ENCODE data around the gene IFI16. TPM values are rescaled to one million over a fixed set of nuclear protein-coding genes. Genes with fewer than 3 reads are reported as not detected.
"Not testable (repeated sequence)": the region's sequence is repeated elsewhere in the genome, so short reads cannot be mapped to it uniquely, and the experiment has no call there.

The IFI16 gene
- total and polyA plus RNA-seq, 12 donors: 16.1 to 73.8 (median 23.8) TPM

DNA sequence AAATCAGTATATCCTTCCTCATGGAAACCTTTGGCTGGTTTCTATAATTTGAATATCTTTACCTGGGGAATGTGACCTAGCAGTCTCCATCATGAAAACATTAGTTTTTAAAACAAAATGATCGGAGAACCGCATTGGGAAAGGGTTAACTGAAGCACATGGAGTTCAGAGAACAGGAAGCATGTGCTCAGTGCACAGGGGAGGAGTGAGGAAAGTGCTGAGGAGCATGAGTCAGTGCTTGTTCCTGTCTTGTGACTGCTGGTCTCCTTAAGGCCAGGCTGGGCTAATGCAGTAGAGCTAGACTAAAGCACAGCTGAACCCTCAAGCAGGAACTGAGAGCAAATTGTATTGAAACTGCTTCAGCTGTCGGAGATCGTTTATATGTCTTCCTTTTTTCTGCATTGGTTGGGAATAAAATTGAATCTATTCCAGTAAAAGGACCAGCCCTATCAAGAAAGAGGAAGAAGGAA, 5.8 kb downstream of the IFI16 start:
- WGBS, 2 donors: 44 to 61% methylated on average over 4 of the region's 4 CpGs
- Histone ChIP-seq H3K4me1 (peaks cover 0 to 83% (median 38%) of the 10 kb centered on the region in 9 donors), H3K27ac (peak overlapping the region in 8 of 10 donors; percentile 28 to 96 (median 34)), H3K27me3 (no peaks in the 10 kb centered on the region), H3K4me3 (peak overlapping the region in 3 of 10 donors; percentile 1 to 64 (median 7)), H3K36me3 (peaks cover 0 to 72% (median 36%) of the 10 kb centered on the region in 9 donors), H3K9me3 (no peaks in the 10 kb centered on the region)
- DNase-seq: peak in 1 of 2 donors; percentile 66
- intact Hi-C loops (cut with DNase I): no loop called here
- TF ChIP-seq, protein P1, sequence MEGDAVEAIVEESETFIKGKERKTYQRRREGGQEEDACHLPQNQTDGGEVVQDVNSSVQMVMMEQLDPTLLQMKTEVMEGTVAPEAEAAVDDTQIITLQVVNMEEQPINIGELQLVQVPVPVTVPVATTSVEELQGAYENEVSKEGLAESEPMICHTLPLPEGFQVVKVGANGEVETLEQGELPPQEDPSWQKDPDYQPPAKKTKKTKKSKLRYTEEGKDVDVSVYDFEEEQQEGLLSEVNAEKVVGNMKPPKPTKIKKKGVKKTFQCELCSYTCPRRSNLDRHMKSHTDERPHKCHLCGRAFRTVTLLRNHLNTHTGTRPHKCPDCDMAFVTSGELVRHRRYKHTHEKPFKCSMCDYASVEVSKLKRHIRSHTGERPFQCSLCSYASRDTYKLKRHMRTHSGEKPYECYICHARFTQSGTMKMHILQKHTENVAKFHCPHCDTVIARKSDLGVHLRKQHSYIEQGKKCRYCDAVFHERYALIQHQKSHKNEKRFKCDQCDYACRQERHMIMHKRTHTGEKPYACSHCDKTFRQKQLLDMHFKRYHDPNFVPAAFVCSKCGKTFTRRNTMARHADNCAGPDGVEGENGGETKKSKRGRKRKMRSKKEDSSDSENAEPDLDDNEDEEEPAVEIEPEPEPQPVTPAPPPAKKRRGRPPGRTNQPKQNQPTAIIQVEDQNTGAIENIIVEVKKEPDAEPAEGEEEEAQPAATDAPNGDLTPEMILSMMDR (IDR thresholded peaks at IDR 0.05): no peak
- peak; percentile 94 to 99 (median 96) for ATAC-seq

GRCh38 chr1:159023723-159024122, 14.0 kb downstream of the IFI16 start:
- no peak for ATAC-seq
- 83 to 86% methylated on average over 10 of the region's 10 CpGs for WGBS, 2 donors

GRCh38 chr1:159025043-159025442, 15.3 kb downstream of the IFI16 start:
- WGBS, 2 donors: 95 to 98% methylated on average over 7 of the region's 7 CpGs
- Histone ChIP-seq H3K4me3 (no peak overlapping the region), H3K27me3 (no peaks in the 10 kb centered on the region), H3K9me3 (peaks cover 0 to 15% (median 0%) of the 10 kb centered on the region in 11 donors), H3K36me3 (peaks cover 0 to 99% (median 12%) of the 10 kb centered on the region in 9 donors), H3K27ac (no peak overlapping the region), H3K4me1 (peaks cover 0 to 87% (median 9%) of the 10 kb centered on the region in 9 donors)
- intact Hi-C loops (cut with DNase I): no loop called here
- no peak for DNase-seq
- TF ChIP-seq, protein P1 (IDR thresholded peaks at IDR 0.05): no peak
- ATAC-seq: no peak

More at GRCh38 chr1:159023723-159024122, 14.0 kb downstream of the IFI16 start:
- Histone ChIP-seq H3K4me3 (no peak overlapping the region), H3K4me1 (peaks cover 0 to 93% (median 9%) of the 10 kb centered on the region in 9 donors), H3K9me3 (peaks cover 0 to 2% (median 0%) of the 10 kb centered on the region in 11 donors), H3K27me3 (no peaks in the 10 kb centered on the region), H3K36me3 (peaks cover 0 to 99% (median 16%) of the 10 kb centered on the region in 9 donors), H3K27ac (no peak overlapping the region)
- intact Hi-C loops (cut with DNase I): no loop called here
- DNase-seq: no peak
- TF ChIP-seq, protein P1 (IDR thresholded peaks at IDR 0.05): no peak

GRCh38 chr1:159026841-159027240, 17.1 kb downstream of the IFI16 start:
- Histone ChIP-seq H3K36me3 (peaks cover 0 to 99% (median 5%) of the 10 kb centered on the region in 9 donors), H3K9me3 (peaks cover 0 to 19% (median 0%) of the 10 kb centered on the region in 11 donors), H3K4me1 (peaks cover 0 to 81% (median 16%) of the 10 kb centered on the region in 9 donors)
- 55 to 73% methylated on average over 2 of the region's 2 CpGs for WGBS, 2 donors
- H3K4me3 ChIP-seq; H3K27ac ChIP-seq; intact Hi-C loops (cut with DNase I); DNase-seq; H3K27me3 ChIP-seq: not testable (repeated sequence)
- peak in 1 of 8 donors; percentile 38 for ATAC-seq

DNA sequence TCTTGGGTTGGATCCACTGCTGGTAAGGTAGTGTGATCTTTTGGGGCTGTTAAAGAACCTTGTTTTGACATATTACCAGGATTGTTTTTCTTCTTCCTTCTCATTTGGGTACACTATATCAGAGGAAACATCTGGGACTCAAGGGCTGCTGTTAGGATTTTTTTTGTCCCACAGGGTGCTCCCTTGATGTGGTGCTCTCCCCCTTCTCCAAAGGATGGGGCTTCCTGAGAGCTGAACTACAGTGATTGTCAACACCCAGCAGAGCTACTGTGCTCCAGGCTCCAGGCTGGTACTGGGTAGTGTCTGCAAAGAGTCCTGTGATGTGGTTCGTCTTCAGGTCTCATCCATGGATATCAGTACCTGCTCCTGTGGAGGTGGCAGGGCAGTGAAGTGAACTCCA, 20.6 kb downstream of the IFI16 start:
- peaks cover 0 to 99% (median 29%) of the 10 kb centered on the region in 9 donors for H3K36me3 ChIP-seq
- TF ChIP-seq, protein P1 (IDR thresholded peaks at IDR 0.05): no peak
- H3K27me3 ChIP-seq: no peaks in the 10 kb centered on the region
- 89 to 95% methylated on average over 1 of the region's 1 CpG for WGBS, 2 donors
- no peak overlapping the region for H3K4me3 ChIP-seq
- no peak for DNase-seq
- intact Hi-C loops (cut with DNase I): no loop called here
- ATAC-seq: no peak
- peaks cover 0 to 50% (median 12%) of the 10 kb centered on the region in 9 donors for H3K4me1 ChIP-seq
- H3K9me3 ChIP-seq: peaks cover 0 to 19% (median 0%) of the 10 kb centered on the region in 11 donors
- no peak overlapping the region for H3K27ac ChIP-seq

Measured in heart right ventricle (tissue), 16 donors.